Glomerular visceral epithelial cell (primary cell): Measurements from ENCODE around the gene ADGRG1.

ENCODE experiments used
- DNase-seq: peaks from one replicate; pipeline ENCODE4 v3.0.0-alpha.2; 2016; ENCODE audit errors: extremely low spot score

The ADGRG1 gene

DNA sequence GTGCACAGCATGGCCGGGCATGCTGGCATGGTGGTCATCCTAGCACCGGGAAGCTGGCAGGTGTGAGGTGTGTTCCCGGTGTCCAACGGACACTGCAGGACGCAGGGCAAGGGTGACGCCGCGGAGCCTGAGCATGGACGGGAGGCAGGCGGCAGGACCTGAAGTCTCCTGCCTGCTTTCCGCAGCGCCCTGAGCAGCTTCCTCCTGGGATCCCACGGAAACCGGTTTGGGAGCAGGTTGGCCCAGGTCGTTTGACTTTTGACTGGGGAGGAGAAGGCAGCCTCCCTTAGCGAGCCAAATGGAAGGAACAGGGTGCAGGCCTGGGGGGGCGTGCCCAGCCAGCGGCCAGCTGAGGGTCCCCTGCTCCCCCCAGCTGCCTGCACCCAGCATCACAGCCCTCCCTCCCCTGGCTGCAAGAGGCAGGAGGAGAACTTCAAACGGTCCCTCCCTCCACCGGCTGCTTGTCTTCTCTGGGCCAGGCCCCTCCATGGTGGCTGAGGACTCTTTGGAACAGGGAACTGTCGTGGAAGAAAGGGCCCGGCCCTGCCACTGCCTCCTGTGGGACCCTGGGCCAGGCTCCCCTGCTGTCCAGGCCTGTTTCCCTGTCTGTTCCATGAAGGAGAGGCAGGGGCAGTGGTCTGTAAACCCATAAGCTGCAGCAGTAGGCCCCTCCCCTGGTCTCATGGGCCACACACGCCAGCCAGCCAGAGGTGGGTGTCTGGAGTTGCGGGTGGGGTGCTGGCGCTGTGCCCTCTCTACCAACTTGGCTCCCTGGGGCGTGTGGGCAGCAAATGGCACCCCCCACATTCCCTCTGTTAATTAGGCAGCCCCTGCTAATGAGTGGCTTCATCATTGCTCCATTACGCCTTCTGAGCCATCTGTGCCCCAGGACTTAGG, 7.8 kb upstream of the ADGRG1 start:
- no peak for DNase-seq

DNA sequence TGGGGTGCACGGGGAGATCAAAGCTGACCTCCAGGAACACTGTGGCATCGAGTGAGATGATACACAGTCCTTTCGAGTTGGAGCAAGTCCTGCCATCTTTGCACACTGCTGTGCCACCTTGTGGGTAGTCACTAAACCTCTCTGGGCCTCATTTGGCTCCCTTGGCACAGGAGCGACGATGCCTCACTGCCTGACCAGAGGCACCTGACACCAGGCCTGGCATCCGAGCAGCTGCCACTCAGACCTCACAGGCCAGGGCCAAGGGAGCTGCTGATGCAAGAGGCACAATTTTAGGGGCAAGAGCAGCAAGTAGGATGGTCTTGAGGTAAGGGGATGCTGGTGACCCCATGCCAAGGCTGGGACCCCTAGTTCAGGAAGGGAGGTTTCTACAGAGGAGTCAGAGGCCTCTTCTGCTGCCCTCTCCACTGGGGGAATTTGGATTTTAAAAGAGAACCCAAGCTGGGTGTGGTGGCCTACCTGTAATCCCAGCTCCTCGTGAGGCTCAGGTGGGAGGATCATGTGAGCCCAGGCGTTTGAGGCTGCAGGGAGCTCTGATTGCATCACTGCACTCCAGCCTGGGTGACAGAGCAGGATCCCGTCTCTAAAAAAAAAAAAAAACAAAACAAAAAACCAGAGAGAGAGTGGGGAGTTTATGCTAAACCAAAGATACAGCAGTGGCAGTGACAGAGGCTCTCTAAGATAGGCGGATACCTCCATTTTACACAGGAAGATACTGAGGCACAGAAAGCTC, 6.7 kb upstream of the ADGRG1 start:
- no peak for DNase-seq

DNA sequence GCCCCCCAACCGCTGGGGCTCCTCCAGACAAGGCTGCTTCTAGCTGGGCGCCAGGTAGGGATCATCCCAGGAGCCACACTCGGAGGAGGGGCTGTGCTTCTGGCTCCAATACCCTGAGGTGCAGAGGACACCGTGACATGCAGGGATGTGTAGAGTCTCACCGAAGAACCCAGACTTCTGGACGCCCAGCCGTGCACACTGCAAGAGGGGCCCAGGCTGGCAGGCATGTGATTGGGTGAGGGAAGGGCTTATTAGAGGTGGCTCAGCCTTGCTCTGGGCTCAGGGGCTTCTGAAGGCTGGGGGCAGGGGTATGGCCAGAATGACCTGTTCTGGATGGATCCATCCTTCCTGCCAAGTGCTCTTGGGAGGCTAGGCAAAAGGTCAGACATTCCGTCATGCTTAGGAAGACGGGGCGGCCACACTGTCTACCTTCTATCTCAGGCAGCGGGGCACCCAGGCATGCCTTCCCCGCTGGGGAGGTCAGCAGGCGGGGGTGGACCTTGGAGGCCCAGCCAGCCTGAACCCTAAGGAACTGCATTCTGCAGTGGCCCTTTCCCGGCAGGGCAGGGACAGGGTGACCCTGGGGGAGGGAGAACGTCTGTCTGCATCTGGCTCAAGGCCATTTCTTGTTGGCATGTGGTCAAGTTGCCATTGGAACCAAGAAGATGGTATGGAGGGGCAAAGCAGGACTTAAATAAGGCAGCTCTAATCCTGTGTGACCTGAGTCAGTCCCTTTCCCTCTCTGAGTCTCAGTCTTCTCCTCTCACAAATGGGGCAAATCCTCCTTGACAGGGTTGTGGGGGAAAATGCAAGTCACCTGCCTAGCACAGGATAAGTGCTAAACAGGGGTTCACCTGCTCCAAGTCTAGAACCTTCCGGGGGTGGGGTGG, 5.8 kb upstream of the ADGRG1 start:
- DNase-seq, result peak; percentile 70

DNA sequence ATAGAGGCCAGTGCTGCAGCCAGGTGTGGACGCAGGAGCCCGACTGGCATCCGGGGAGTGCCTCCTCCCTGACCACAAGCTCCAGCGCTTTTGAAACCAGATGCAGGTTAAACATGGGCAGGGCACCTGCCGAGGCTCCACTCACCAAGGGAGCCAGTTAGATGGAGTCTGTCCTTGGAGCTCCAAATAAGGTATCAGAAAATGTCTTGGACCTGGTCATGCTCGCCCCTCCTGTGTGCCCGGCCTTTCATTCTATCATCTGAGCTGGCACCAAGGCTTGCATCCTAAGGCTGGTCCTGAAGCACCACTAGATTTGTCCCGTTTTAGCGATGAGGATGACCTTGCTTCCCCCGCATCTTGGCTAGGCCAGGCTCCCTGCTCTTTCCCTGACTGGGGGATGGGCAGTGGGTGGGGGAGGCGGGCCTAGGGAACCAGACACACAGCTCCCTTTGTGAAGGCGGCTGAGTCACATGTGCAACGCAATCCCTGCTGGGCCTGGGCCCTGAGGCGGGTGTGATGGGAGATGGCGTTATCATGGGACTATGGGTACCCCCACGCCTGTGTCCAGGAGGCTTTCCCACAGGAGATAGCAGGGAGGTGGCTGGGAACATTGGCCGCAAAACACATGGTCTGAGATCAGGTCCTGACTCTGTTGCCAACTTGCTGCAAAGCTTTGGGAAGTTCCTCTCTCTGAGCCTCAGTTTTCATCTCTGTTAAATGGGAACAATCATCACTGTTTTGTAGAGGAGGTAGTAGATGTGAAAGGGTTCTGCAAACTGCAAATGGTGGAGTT, 5.0 kb upstream of the ADGRG1 start:
- peak; percentile 58 for DNase-seq

DNA sequence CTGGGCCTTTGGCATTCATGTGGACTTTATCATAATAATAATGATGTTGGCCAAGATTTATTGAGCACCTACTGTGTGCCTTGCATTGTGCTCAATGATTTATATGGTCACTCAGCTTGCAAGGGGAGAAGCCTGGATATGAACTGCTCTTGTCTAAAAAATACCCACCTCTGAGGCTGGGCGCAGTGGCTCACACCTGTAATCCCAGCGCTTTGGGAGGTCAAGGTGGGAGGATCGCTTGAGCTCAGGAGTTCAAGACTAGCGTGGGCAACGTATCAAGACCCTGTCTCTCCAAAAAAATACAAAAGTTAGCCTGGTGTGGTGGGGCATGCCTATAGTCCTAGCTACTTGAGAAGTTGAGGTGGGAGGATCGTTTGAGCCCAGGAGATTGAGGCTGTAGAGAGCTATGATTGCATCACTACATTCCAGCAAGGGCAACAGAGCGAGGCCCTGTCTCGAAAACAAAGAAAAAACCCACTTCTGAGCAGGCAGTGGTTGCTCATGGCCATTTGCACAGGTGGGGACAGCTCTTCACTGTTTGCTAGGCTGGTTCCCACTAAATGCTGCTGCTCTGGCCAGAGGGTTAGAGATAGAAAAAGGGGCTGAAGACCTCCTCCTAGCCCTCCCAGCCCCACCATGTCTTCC, 4.3 kb upstream of the ADGRG1 start:
- peak; percentile 82 for DNase-seq

DNA sequence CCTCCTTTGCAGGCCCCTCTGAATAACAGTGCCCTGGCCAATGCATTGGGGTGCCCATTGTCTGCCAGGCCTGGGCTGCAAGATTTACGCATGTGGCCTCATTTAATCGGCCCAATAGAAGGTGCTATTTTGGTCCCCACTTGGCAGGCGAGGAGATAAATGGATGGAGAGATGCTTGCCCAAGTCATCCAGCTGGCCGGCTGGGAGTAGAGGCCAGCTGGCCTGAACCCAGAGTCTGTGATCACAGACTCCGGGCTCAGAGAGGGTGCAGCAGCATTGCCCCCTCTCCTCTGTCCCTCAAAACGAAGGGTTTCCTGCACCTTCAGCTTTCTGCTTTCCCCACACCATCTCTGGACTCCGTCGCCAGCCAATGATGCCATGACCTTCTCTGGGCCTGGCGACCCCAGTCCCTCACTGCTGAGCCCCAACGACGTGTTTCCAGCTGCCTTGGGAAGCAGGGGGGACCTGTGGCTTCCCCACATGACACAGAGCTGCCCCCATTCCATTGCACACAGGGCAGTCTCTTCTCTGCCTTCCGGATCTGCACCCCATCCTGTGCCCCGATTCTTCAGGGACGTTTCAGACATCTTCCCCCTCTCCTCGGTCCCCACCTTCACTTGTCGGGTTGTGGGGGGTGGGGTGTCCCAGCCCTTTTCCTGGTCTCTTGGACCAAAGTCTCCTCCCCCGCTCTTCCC, 3.5 kb upstream of the ADGRG1 start:
- no peak for DNase-seq

DNA sequence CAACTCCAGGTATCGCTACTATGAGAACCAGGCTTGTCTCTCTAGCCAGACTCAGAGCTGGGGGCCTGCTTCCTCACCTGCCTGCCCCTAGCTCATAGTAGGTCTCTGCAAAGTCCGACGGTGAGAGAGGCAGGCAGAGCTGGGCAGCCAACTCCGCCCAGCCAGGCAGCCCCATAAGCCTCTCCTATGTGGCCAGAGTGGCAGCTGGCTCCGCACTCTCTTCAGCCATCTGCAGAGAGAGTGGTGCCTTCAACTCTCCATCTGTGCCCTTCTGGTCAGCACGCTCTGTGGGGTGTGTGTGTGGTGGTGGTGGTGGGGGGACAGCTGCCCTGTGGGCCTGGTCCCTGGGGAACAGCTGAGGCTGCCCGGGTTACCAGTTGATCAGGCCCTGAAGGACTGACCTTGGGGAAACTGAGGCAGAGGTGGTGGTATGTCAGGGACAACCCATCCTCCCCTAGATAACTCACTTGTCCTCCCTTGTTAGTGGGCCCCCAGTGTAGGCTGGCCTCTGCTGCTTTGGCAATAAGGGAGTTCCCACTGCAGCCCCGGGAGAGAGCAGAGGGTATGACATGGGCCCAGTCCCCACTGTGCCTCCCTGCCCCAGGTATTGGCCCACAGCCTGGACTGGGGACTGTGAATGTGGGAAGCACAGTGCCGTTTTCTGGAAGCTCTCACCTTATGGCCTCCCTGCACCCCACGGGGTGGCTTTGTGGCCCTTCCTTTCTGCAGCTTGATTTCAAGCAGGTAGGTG, 1.8 kb upstream of the ADGRG1 start:
- no peak for DNase-seq

DNA sequence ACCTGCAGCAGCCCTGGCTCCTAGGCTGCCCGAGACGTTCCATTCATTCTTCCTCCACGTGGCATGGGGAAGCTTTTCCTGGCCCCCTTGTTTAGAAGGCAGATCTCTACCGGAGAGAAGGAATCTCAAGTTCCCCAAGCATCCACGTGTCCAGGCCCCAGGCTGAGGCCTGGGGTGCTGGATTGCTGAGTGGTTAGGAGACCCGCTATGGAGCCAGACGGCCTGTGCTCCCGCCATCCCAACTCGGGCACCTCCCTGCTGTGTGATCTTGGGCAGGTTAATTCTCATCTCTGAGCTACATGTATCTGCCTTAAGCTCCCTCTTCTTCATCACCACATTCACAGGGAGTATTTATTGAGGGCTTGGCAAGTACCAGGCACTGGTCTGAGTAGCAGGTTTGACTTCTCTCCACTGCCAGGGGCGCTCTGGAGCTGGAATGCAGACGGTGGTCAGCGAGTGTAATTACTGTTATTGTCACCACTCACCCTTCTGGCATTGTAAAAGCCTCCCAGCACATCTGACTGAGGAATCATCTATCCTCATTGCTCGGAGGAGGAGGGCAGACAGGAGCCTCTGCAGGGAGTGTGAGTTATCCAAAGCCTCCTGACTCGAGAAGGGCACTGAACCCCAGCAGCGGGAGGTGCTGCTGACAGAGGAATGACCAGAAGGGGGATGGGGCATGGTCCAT, 1.1 kb upstream of the ADGRG1 start:
- DNase-seq, result peak; percentile 93

DNA sequence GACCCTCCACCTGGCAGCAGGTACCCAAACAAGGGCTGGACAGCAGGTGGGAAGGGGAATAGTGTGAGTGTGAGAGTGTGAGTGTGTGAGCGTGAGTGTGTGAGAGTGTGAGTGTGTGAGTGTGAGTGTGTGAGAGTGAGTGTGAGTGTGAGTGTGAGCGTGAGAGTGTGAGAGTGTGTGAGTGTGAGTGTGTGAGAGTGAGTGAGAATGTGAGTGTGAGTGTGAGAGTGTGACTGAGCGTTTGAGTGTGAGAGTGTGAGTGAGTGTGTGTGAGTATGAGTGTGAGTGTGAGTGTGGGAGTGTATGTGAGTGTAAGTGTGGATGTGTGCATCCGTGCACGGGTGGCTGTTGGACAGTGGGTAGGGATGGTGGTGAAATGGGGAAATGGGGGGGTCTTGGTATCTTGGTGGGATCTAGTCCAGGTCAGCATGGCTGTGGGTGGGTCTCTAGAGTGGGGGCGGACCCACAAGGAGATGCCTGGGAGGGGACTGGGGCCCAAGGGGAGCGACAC, 408 bp downstream of the ADGRG1 start:
- no peak for DNase-seq

DNA sequence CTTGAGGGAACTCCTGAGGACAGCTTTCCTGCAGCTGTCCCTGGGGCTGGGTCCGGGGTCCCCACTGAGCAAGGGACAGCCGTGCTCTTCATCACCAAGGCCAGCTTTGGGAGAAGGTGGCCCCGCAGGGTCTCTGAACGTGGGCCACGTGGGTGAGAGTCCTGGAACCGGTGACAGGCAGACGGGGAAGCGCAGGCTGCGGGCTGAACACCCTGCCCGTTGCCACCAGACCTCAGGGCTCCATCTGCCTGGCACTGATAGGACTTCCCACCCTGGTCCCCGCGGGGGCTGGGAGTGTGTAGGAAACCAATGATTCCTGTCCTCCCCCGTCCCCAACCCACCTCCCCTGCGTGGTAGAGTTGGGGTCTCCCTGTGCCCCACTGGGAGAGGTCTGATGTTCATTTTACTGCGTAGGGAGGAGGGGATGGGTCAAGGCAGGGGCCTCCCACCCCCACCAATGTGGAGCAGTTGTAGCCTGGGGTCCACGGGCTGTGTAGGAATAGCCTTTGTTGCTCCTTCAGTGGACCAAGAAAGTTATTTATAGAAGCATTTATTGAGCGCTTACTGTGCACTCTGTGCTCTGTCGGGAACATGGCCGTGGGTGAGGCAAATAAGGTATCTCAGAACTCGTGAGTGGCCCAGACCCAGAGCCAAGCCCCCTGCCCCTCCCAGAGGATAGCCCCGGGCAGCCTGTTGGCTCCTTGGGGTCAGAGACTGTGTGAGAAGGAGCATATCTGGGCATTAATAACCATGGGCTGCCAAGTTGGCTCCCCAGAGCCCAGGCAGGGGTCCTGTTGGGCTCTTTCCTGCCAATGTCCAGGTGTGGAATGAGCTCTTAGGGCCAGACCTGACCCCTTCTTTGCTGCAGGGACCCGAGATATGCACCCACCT, 1.3 kb downstream of the ADGRG1 start:
- no peak for DNase-seq

DNA sequence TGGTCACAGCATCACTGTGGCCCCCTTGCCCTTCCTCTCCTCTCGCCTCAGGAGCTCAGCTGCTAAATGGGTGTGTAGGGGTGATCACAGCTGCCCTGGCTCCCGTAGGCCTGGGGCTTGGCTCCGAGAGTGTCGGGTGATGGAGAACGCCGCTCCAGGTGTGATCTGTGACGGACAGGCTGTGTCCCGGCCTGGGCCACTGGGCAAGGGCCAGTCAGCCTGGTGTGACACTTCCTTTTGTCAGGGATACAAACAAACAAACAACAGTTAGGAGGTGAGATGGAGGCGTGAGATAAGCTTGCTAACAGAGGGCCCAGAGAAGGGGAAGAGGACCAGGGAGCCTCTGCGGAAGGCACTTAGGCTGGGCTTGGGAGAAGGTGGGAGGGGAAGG, 2.0 kb downstream of the ADGRG1 start:
- DNase-seq, result no peak

DNA sequence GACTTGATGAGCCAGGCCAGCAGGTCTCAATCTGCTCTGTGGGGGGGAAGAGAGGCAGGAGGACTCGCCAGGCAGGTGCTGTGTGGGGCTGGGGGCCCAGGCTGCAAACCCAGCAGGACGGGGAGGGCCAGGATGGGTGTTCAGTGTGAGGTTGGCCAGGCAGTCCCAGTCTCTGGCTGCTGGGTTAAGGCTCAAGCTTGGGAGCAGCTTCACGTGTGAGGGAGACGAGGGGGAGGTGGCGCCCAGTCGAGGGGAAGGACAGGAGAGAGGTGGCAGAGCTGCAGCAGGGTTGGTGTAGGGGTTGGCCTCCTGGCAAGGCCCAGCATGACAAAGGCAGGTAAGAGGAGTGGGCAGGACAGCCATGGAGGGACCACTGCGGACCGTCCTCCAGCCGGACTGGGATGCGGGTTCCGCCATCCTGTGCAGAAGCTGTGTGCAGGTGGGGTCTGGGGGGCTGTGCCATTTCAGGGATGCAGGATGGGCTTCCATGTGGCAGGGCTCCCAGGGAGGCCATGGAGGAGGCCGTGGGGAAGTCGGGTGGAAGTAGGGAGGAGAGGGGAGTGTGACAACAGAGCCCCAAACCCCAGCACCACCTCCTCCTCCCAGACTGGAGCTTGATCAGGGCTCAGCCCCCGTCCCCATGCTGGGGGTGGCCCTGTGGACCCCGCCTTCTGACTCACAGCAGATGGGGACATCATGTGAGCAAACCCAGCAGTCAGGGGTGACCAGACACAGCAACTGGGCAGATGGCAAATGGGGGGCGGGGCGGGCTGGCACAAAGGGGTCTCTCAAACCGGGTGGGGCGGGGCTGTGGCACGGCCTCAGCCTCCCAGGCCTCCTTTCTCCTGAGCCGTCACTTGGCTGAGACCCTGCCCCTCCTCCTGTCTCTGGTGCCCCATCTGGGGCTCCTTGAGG, 2.8 kb downstream of the ADGRG1 start:
- DNase-seq, result no peak

DNA sequence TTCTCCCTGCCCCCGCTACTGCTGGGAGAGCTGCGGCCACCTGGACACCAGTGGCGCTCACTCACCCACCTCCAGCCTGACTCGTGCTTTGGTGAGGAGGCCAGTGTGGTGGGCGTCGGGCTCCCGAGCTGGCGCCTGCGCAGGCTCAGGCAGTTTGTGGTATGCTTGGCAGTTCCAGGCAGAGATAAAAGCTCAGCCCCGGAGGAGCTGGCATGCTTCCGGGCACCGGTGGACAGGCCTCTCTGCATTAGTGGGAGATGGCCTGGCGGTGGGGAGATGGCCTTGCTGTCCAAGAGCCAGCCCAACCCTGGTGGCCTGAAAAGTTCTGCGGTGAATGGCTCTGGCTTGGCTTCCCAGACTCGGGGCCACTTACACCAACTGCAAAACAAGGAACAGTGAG, 4.1 kb downstream of the ADGRG1 start:
- no peak for DNase-seq

DNA sequence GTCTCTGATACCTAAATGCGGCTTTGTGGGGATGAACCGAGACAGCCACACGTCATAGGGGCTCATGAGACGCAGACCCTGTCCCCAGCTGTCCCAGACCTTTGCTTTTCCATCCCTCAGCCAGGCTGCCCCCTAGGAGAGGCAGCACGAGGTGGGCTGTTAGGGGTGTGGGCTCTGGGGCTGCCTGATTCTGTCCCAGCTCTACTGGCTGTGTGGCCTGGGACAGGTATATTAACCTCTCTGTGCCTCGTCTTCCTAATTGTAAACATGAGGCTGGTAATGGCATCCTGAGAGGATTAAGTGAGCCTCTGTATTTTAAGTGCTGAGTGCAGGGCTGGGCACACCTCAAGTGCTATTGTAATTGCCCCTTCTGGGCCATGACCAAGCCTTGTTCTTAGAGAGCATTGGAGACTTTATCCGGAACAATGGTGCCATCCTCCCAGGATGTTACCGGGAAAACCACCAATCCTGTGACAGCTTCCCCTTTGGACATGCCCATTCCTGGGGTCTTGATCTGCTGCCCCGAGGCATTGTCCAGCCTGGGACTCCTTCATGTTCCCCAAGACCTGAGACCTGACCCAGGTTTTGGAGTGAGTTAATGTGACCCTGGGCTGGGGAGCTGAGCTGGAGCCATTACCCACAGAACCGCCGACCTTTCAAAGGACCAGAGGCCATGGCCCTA, 5.1 kb downstream of the ADGRG1 start:
- no peak for DNase-seq

DNA sequence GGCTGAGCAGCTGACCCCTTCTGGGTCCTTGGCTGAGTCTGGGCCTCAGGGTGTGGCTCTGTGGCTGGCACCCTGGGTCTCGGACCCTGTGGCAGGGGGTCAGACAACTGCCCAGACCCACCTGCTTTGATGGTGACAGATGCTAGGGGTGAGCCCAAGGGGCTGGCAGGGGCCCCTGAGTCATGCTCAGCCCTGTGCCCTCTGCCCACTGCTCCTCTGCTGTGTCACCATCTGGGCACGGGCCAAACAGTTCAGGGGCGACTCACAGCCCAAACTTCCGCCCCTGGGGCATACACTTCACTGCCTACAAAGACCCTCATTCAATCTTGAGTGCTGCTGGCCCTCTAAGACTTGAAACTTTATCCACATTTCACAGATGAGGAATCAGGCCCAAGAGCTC, 5.7 kb downstream of the ADGRG1 start:
- peak; percentile 55 for DNase-seq
